ENCODE measurements around the gene IRGQ.
"Not testable (repeated sequence)": the region's sequence is repeated elsewhere in the genome, so short reads cannot be mapped to it uniquely, and the experiment has no call there.

The IRGQ gene

GRCh38 chr19:43640424-43640757, 44.5 kb upstream of the IRGQ start:
- no peak for DNase-seq (ENCODE audit: extremely low spot score)
- ChIA-PET POLR2A (no interaction called here), CTCF (no interaction called here)
- TF ChIP-seq ARNT (IDR thresholded peaks at IDR 0.05) (no peak), ZNF384 (IDR thresholded peaks at IDR 0.05) (no peak), L3MBTL2 (conservative IDR thresholded peaks at IDR 0.05) (no peak), PKNOX1 (IDR thresholded peaks at IDR 0.05) (no peak), ELF4 (IDR thresholded peaks at IDR 0.05) (no peak), SP1 (IDR thresholded peaks at IDR 0.05) (no peak), SUZ12 (IDR thresholded peaks at IDR 0.05) (no peak), FOXA1 (IDR thresholded peaks at IDR 0.05) (no peak), FOXK2 (IDR thresholded peaks at IDR 0.05) (no peak), NFRKB (IDR thresholded peaks at IDR 0.05) (no peak), FOXM1 (IDR thresholded peaks at IDR 0.05; ENCODE audit: borderline replicate concordance) (no peak), LEF1 (IDR thresholded peaks at IDR 0.05; ENCODE audit: borderline replicate concordance) (no peak), TARDBP (IDR thresholded peaks at IDR 0.05) (no peak), HDGF (IDR thresholded peaks at IDR 0.05; ENCODE audit: borderline replicate concordance) (no peak), CTBP1 (IDR thresholded peaks at IDR 0.05; ENCODE audit: borderline replicate concordance) (no peak), BHLHE40 (IDR thresholded peaks at IDR 0.05; ENCODE audit: borderline replicate concordance) (no peak)

GRCh38 chr19:43639519-43640423, 43.8 kb upstream of the IRGQ start, which contains the start of gene CADM4:
Gene CADM4 (minus strand): TSS chr19:43639850. CDS start chr19:43639790, 60 bp downstream.
- peak; percentile 72 for DNase-seq (ENCODE audit: extremely low spot score)
- ChIA-PET CTCF (no interaction called here), POLR2A (no interaction called here)
- TF ChIP-seq LEF1 (IDR thresholded peaks at IDR 0.05; ENCODE audit: borderline replicate concordance) (no peak), L3MBTL2 (conservative IDR thresholded peaks at IDR 0.05) (peak; percentile 97), FOXA1 (IDR thresholded peaks at IDR 0.05) (no peak), FOXK2 (IDR thresholded peaks at IDR 0.05) (no peak), CTBP1 (IDR thresholded peaks at IDR 0.05; ENCODE audit: borderline replicate concordance) (no peak), HDGF (IDR thresholded peaks at IDR 0.05; ENCODE audit: borderline replicate concordance) (no peak)

GRCh38 chr19:43638995-43639518, 43.1 kb upstream of the IRGQ start:
- CTCF ChIA-PET: no interaction called here
- POLR2A ChIA-PET: no interaction called here
- TF ChIP-seq PKNOX1 (IDR thresholded peaks at IDR 0.05): no peak
- no peak for TF ChIP-seq SP1 (IDR thresholded peaks at IDR 0.05)
- DNase-seq (ENCODE audit: extremely low spot score): no peak

GRCh38 chr19:43638214-43638994, 42.5 kb upstream of the IRGQ start:
- POLR2A ChIA-PET: no interaction called here

GRCh38 chr19:43636121-43636683, 40.3 kb upstream of the IRGQ start:
- ChIA-PET CTCF (no interaction called here), POLR2A (no interaction called here)
- no peak for DNase-seq (ENCODE audit: extremely low spot score)
- TF ChIP-seq BHLHE40 (IDR thresholded peaks at IDR 0.05; ENCODE audit: borderline replicate concordance): no peak
- no peak for TF ChIP-seq L3MBTL2 (conservative IDR thresholded peaks at IDR 0.05)
- no peak for TF ChIP-seq SUZ12 (IDR thresholded peaks at IDR 0.05)
- no peak for TF ChIP-seq PKNOX1 (IDR thresholded peaks at IDR 0.05)

More at GRCh38 chr19:43638214-43638994, 42.5 kb upstream of the IRGQ start:
- CTCF ChIA-PET: no interaction called here
- no peak for DNase-seq (ENCODE audit: extremely low spot score)
- no peak for TF ChIP-seq SUZ12 (IDR thresholded peaks at IDR 0.05)
- TF ChIP-seq CTBP1 (IDR thresholded peaks at IDR 0.05; ENCODE audit: borderline replicate concordance): no peak
- TF ChIP-seq TARDBP (IDR thresholded peaks at IDR 0.05): no peak
- TF ChIP-seq BHLHE40 (IDR thresholded peaks at IDR 0.05; ENCODE audit: borderline replicate concordance): no peak
- no peak for TF ChIP-seq NFRKB (IDR thresholded peaks at IDR 0.05)
- TF ChIP-seq ELF4 (IDR thresholded peaks at IDR 0.05): no peak
- TF ChIP-seq ARNT (IDR thresholded peaks at IDR 0.05): no peak
- TF ChIP-seq FOXK2 (IDR thresholded peaks at IDR 0.05): no peak
- no peak for TF ChIP-seq FOXM1 (IDR thresholded peaks at IDR 0.05; ENCODE audit: borderline replicate concordance)
- no peak for TF ChIP-seq HDGF (IDR thresholded peaks at IDR 0.05; ENCODE audit: borderline replicate concordance)
- TF ChIP-seq FOXA1 (IDR thresholded peaks at IDR 0.05): no peak
- no peak for TF ChIP-seq ZNF384 (IDR thresholded peaks at IDR 0.05)
- no peak for TF ChIP-seq LEF1 (IDR thresholded peaks at IDR 0.05; ENCODE audit: borderline replicate concordance)

GRCh38 chr19:43635561-43635940, 39.6 kb upstream of the IRGQ start:
- CTCF ChIA-PET; DNase-seq (ENCODE audit: extremely low spot score); POLR2A ChIA-PET: not testable (repeated sequence)

Measured in HEK293T (cell line).